ENCODE data around the gene SLC26A1. TPM values are rescaled to one million over a fixed set of nuclear protein-coding genes. Genes with fewer than 3 reads are reported as not detected.

SLC26A1 gene
- total and polyA plus RNA-seq, 4 experiments from 2014 or later, result 0.55 to 1.6 (median 0.81) TPM

- intact Hi-C loops (cut with micrococcal nuclease), result no loop called here
- H3K36me3 Mint-ChIP-seq, result no peaks in the 10 kb centered on the region
- no peaks in the 10 kb centered on the region for H3K27me3 Mint-ChIP-seq
- Histone ChIP-seq H3K27ac (ENCODE audit: low read depth, low read length) (no peak overlapping the region), H3K4me3 (ENCODE audit: low read length in 2 of 2) (no peak overlapping the region), H3K27me3 (ENCODE audit: insufficient read depth, low read length) (no peaks in the 10 kb centered on the region), H3K9me3 (ENCODE audit: control insufficient read depth in 1 of 2, low read length in 2 of 2) (no peaks in the 10 kb centered on the region), H3K4me1 (ENCODE audit: insufficient read depth, low read length) (peaks cover 13% of the 10 kb centered on the region), H3K36me3 (ENCODE audit: insufficient read depth, low read length) (no peaks in the 10 kb centered on the region)
- H3K4me3 Mint-ChIP-seq, result peak overlapping the region in 1 of 8 donors; percentile 48
- H3K9me3 Mint-ChIP-seq, result no peaks in the 10 kb centered on the region
- H3K27ac Mint-ChIP-seq, result no peak overlapping the region
- peaks cover 0 to 6% (median 1%) of the 10 kb centered on the region in 4 donors for H3K4me1 Mint-ChIP-seq
- DNase-seq, result no peak
- ChIA-PET CTCF (ENCODE audit: partially characterized antibody) (no interaction called here), POLR2A (ENCODE audit: partially characterized antibody) (no interaction called here)
Observed at GRCh38 chr4:1015746-1016145, 22.5 kb upstream of the SLC26A1 start.

DNA sequence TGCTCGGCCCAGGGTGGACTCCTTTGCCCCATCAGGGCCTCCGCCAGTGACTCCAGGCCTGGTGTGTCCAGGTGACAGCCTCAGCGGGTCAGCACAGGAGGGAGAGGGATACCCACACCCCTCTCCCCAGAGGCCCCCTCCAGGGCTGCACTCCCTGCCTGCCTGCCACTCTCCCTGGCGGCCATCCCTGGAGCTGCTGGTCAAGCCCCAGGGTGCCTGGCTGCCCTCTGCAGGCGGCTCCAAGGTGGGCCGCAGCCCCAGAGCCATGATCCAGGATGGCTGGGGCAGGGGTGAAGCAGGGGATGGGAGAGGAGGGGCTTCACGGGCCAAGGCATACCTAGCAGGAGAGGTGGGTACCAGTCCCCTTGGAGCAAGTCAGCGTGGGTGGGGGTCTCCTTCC, 22.0 kb upstream of the SLC26A1 start:
- DNase-seq, result no peak
- Histone ChIP-seq H3K27me3 (ENCODE audit: insufficient read depth, low read length) (no peaks in the 10 kb centered on the region), H3K4me1 (ENCODE audit: insufficient read depth, low read length) (peaks cover 19% of the 10 kb centered on the region), H3K36me3 (ENCODE audit: insufficient read depth, low read length) (no peaks in the 10 kb centered on the region), H3K4me3 (ENCODE audit: low read length in 2 of 2) (no peak overlapping the region), H3K27ac (ENCODE audit: low read depth, low read length) (no peak overlapping the region), H3K9me3 (ENCODE audit: control insufficient read depth in 1 of 2, low read length in 2 of 2) (no peaks in the 10 kb centered on the region)
- Mint-ChIP-seq H3K27me3 (peaks cover 0 to 3% of the 10 kb centered on the region in 2 donors), H3K9me3 (no peaks in the 10 kb centered on the region), H3K4me3 (no peak overlapping the region), H3K36me3 (peaks cover 0 to 4% of the 10 kb centered on the region in 2 donors), H3K27ac (no peak overlapping the region), H3K4me1 (peaks cover 4 to 9% (median 6%) of the 10 kb centered on the region in 4 donors)
- intact Hi-C loops (cut with micrococcal nuclease), result no loop called here
- ChIA-PET POLR2A (ENCODE audit: partially characterized antibody) (no interaction called here), CTCF (ENCODE audit: partially characterized antibody) (no interaction called here)

DNA sequence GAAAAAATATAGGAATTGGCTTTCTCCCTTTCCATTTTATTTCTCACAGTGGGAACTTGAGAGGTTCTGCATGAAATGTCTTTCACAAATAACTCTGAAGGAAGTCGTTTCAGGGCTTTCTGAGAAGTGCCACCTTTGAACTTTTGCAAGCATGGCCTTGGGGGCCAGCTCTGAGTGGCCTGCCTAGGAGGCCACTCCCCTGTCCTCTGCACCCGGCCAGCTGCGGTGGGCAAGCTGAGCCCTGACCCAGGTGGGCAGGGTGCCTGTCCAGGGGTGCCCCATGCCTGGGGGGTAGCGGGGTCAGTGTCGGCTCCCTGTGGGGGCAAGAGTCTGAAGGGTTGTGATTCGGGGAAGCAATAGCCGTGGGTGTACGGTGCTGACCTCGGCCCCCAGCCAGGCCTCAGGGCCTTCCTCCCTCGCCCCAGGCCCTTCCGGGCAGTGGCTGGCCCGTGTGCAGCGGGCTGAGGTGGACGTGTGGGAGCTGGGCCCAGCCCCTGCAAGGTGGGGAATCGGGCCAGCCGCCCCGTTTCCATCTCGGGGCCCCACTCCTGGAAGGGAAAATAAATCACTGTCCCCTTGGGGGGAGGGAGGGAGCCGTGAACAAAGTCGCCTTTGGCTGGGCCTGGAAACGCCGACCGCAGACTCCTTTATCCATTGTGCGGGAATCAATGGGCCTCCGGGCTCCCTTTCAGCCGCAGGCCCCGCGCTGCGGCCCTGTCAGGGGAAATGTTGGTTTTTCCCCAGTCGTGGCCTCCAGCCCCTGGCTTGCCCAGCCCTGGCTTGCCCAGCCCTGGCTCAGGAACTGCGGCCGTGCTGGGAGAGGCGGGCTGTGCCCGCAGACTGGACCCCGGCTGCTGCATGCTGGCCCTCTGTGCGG, 21.3 kb upstream of the SLC26A1 start:
- peak overlapping the region in 7 of 8 donors; percentile 40 to 73 (median 52) for H3K4me3 Mint-ChIP-seq
- H3K36me3 Mint-ChIP-seq, result peaks cover 0 to 4% of the 10 kb centered on the region in 2 donors
- no peaks in the 10 kb centered on the region for H3K9me3 Mint-ChIP-seq
- Histone ChIP-seq H3K27me3 (ENCODE audit: insufficient read depth, low read length) (no peaks in the 10 kb centered on the region), H3K9me3 (ENCODE audit: control insufficient read depth in 1 of 2, low read length in 2 of 2) (no peaks in the 10 kb centered on the region), H3K36me3 (ENCODE audit: insufficient read depth, low read length) (no peaks in the 10 kb centered on the region), H3K4me1 (ENCODE audit: insufficient read depth, low read length) (peaks cover 16% of the 10 kb centered on the region), H3K4me3 (ENCODE audit: low read length in 2 of 2) (no peak overlapping the region), H3K27ac (ENCODE audit: low read depth, low read length) (no peak overlapping the region)
- peaks cover 0 to 3% of the 10 kb centered on the region in 2 donors for H3K27me3 Mint-ChIP-seq
- no peak for DNase-seq
- peak overlapping the region in 3 of 7 donors; percentile 13 to 74 (median 48) for H3K27ac Mint-ChIP-seq
- CTCF ChIA-PET (ENCODE audit: partially characterized antibody), result no interaction called here
- peaks cover 4 to 8% (median 4%) of the 10 kb centered on the region in 4 donors for H3K4me1 Mint-ChIP-seq
- intact Hi-C loops (cut with micrococcal nuclease), result loop anchor here (5.0 kb wide), 1 partner anchor 233 kb away; the partner anchor contains the start of gene CTBP1
- POLR2A ChIA-PET (ENCODE audit: partially characterized antibody), result no interaction called here

- H3K36me3 ChIP-seq (ENCODE audit: insufficient read depth, low read length), result no peaks in the 10 kb centered on the region
- Mint-ChIP-seq H3K36me3 (peaks cover 0 to 4% of the 10 kb centered on the region in 2 donors), H3K4me3 (peak overlapping the region in 7 of 8 donors; percentile 40 to 73 (median 56)), H3K9me3 (peaks cover 0 to 1% (median 0%) of the 10 kb centered on the region in 8 donors), H3K27ac (peak overlapping the region in 4 of 7 donors; percentile 10 to 74 (median 54)), H3K27me3 (peaks cover 4 to 10% of the 10 kb centered on the region in 2 donors), H3K4me1 (peaks cover 6 to 17% (median 12%) of the 10 kb centered on the region in 4 donors)
- H3K27me3 ChIP-seq (ENCODE audit: insufficient read depth, low read length), result peaks cover 5% of the 10 kb centered on the region
- H3K4me3 ChIP-seq (ENCODE audit: low read length in 2 of 2), result no peak overlapping the region
- no peak overlapping the region for H3K27ac ChIP-seq (ENCODE audit: low read depth, low read length)
- no peaks in the 10 kb centered on the region for H3K9me3 ChIP-seq (ENCODE audit: control insufficient read depth in 1 of 2, low read length in 2 of 2)
- ChIA-PET POLR2A (ENCODE audit: partially characterized antibody) (interaction anchor here (1.6 kb wide), 1 partner anchor 232 kb away, joined by 4 read pairs; no protein-coding TSS in a partner anchor), CTCF (ENCODE audit: partially characterized antibody) (no interaction called here)
- DNase-seq, result no peak
- H3K4me1 ChIP-seq (ENCODE audit: insufficient read depth, low read length), result peaks cover 24% of the 10 kb centered on the region
- intact Hi-C loops (cut with micrococcal nuclease), result loop anchor here (5.0 kb wide), 1 partner anchor 234 kb away; the partner anchor contains the start of gene CTBP1
Observed at GRCh38 chr4:1013225-1014073, 20.2 kb upstream of the SLC26A1 start.

- Histone ChIP-seq H3K27ac (ENCODE audit: low read depth, low read length) (no peak overlapping the region), H3K9me3 (ENCODE audit: control insufficient read depth in 1 of 2, low read length in 2 of 2) (no peaks in the 10 kb centered on the region), H3K4me1 (ENCODE audit: insufficient read depth, low read length) (peaks cover 25% of the 10 kb centered on the region), H3K4me3 (ENCODE audit: low read length in 2 of 2) (peak overlapping the region in 1 of 2 donors; percentile 43), H3K36me3 (ENCODE audit: insufficient read depth, low read length) (no peaks in the 10 kb centered on the region), H3K27me3 (ENCODE audit: insufficient read depth, low read length) (peaks cover 7% of the 10 kb centered on the region)
- POLR2A ChIA-PET (ENCODE audit: partially characterized antibody), result interaction anchor here (0.7 to 2.4 kb wide), 4 partner anchors 43 to 335 kb away, joined by 4 to 12 read pairs (median 6); partner anchors contain the start of gene UVSSA
- intact Hi-C loops (cut with micrococcal nuclease), result loop anchor here (5.0 kb wide), 1 partner anchor 235 kb away; the partner anchor contains the start of gene CTBP1
- H3K4me3 Mint-ChIP-seq, result peak overlapping the region; percentile 44 to 83 (median 70)
- H3K4me1 Mint-ChIP-seq, result peaks cover 6 to 17% (median 13%) of the 10 kb centered on the region in 4 donors
- peak overlapping the region in 2 of 7 donors; percentile 64 to 68 for H3K27ac Mint-ChIP-seq
- H3K36me3 Mint-ChIP-seq, result peaks cover 0 to 4% of the 10 kb centered on the region in 2 donors
- peak; percentile 25 to 60 (median 30) for DNase-seq
- H3K9me3 Mint-ChIP-seq, result peaks cover 0 to 4% (median 0%) of the 10 kb centered on the region in 8 donors
- H3K27me3 Mint-ChIP-seq, result peaks cover 9 to 15% of the 10 kb centered on the region in 2 donors
- CTCF ChIA-PET (ENCODE audit: partially characterized antibody), result no interaction called here
Observed at GRCh38 chr4:1012034-1012739, 19.0 kb upstream of the SLC26A1 start.

DNA sequence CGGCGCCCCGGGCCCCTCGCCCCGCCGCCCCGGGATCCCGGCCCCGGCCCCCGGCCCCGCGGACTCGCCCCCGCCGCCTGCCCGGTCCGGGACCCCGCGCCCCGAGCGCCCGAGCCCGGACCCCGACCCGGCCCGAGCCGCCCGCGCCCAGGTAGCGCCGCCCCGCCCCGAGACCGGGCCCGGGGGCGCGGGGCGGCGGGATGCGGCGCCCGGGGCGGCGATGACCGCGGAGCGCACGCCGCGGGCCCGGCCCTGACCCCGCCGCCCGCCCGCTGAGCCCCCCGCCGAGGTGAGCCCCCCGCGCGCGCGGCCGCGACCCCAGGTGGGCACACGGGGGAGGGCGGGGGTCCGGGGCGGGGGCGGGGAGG, 18.4 kb upstream of the SLC26A1 start:
- DNase-seq, result no peak
- CTCF ChIA-PET (ENCODE audit: partially characterized antibody), result no interaction called here
- Histone ChIP-seq H3K4me3 (ENCODE audit: low read length in 2 of 2) (no peak overlapping the region), H3K27me3 (ENCODE audit: insufficient read depth, low read length) (peaks cover 7% of the 10 kb centered on the region), H3K4me1 (ENCODE audit: insufficient read depth, low read length) (peaks cover 25% of the 10 kb centered on the region), H3K27ac (ENCODE audit: low read depth, low read length) (no peak overlapping the region), H3K9me3 (ENCODE audit: control insufficient read depth in 1 of 2, low read length in 2 of 2) (no peaks in the 10 kb centered on the region), H3K36me3 (ENCODE audit: insufficient read depth, low read length) (no peaks in the 10 kb centered on the region)
- Mint-ChIP-seq H3K4me3 (peak overlapping the region in 2 of 8 donors; percentile 35 to 73), H3K36me3 (peaks cover 0 to 4% of the 10 kb centered on the region in 2 donors), H3K27me3 (peaks cover 11 to 20% of the 10 kb centered on the region in 2 donors), H3K27ac (peak overlapping the region in 1 of 7 donors; percentile 64), H3K4me1 (peaks cover 6 to 17% (median 13%) of the 10 kb centered on the region in 4 donors), H3K9me3 (peaks cover 0 to 8% (median 1%) of the 10 kb centered on the region in 8 donors)
- intact Hi-C loops (cut with micrococcal nuclease), result loop anchor here (2.0 to 5.0 kb wide), 3 partner anchors 25 to 335 kb away; partner anchors contain the start of genes CTBP1, IDUA and UVSSA
- POLR2A ChIA-PET (ENCODE audit: partially characterized antibody), result interaction anchor here (1.6 to 2.4 kb wide), 4 partner anchors 44 to 335 kb away, joined by 4 to 12 read pairs (median 9); partner anchors contain the start of genes GAK, TMEM175 and UVSSA

Data from CD4-positive, alpha-beta memory T cell (primary cell).